SK-N-SH (cell line): Measurements from ENCODE around the gene VPS13A.

Source experiments
- CHD2 ChIP-seq: fragments of 150-350 bp; IDR thresholded peaks from 2 replicates; pipeline ENCODE4 v1.6.1; 2018; ENCODE audit warnings: low read length; ENCODE audit not compliant: partially characterized antibody
- EZH2phosphoT487 ChIP-seq: fragments of 200-600 bp; sonication (generic); IDR thresholded peaks from 2 replicates; pipeline ENCODE4 v1.6.1; 2017; ENCODE audit warnings: low read depth, mixed run types, mild to moderate bottlenecking, antibody characterized with exemption, moderate library complexity, borderline replicate concordance
- FOXJ3 ChIP-seq: sonication (generic); formaldehyde crosslinking; IDR thresholded peaks from 2 replicates; pipeline ENCODE4 v1.5.1; 2020; ENCODE audit warnings: mild to moderate bottlenecking, missing genetic modification reagents
- FOXM1 ChIP-seq: IDR thresholded peaks from 2 replicates; pipeline ENCODE4 v1.4.0; 2012; ENCODE audit warnings: low read depth, mild to moderate bottlenecking
- MXI1 ChIP-seq: IDR thresholded peaks from 2 replicates; pipeline ENCODE4 v1.6.1; 2012; ENCODE audit warnings: mild to moderate bottlenecking, low read depth, low read length, improper control_type of control experiment
- NFIC ChIP-seq: IDR thresholded peaks from 2 replicates; pipeline ENCODE4 v1.4.0; 2012; ENCODE audit warnings: borderline replicate concordance
- POLR2AphosphoS5 ChIP-seq: IDR thresholded peaks from 2 replicates; pipeline ENCODE4 v1.6.1; 2012; ENCODE audit warnings: low read depth, low read length
- REST ChIP-seq: IDR thresholded peaks from 2 replicates; pipeline ENCODE4 v1.6.1; 2012; ENCODE audit warnings: mild to moderate bottlenecking, low read depth, low read length, moderate library complexity
- SIN3A ChIP-seq: IDR thresholded peaks from 2 replicates; pipeline ENCODE4 v1.6.1; 2012; ENCODE audit warnings: low read depth, mild to moderate bottlenecking, low read length, moderate library complexity, borderline replicate concordance
- USF2 ChIP-seq: fragments of 150-350 bp; IDR thresholded peaks from 2 replicates; pipeline ENCODE4 v1.6.1; 2017; ENCODE audit warnings: antibody characterized with exemption, low read length, low read depth, borderline replicate concordance
- YY1 ChIP-seq: IDR thresholded peaks from 2 replicates; pipeline ENCODE4 v1.4.0; 2012; ENCODE audit warnings: low read depth, mild to moderate bottlenecking
- TF ChIP-seq, protein P1 (sequence below): IDR thresholded peaks from 2 replicates; pipeline ENCODE4 v1.4.0; 2012; ENCODE audit warnings: low read depth, borderline replicate concordance
- TF ChIP-seq, protein P2 (sequence below): fragments of 200-600 bp; sonication (generic); IDR thresholded peaks from 2 replicates; pipeline ENCODE4 v1.6.1; 2017; ENCODE audit warnings: antibody characterized with exemption, mild to moderate bottlenecking, moderate library complexity

GRCh38 chr9:77188242-77188641, 10.9 kb downstream of the VPS13A start:
- TF ChIP-seq, protein P1, sequence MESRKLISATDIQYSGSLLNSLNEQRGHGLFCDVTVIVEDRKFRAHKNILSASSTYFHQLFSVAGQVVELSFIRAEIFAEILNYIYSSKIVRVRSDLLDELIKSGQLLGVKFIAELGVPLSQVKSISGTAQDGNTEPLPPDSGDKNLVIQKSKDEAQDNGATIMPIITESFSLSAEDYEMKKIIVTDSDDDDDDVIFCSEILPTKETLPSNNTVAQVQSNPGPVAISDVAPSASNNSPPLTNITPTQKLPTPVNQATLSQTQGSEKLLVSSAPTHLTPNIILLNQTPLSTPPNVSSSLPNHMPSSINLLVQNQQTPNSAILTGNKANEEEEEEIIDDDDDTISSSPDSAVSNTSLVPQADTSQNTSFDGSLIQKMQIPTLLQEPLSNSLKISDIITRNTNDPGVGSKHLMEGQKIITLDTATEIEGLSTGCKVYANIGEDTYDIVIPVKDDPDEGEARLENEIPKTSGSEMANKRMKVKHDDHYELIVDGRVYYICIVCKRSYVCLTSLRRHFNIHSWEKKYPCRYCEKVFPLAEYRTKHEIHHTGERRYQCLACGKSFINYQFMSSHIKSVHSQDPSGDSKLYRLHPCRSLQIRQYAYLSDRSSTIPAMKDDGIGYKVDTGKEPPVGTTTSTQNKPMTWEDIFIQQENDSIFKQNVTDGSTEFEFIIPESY = no peak
- TF ChIP-seq, protein P2, sequence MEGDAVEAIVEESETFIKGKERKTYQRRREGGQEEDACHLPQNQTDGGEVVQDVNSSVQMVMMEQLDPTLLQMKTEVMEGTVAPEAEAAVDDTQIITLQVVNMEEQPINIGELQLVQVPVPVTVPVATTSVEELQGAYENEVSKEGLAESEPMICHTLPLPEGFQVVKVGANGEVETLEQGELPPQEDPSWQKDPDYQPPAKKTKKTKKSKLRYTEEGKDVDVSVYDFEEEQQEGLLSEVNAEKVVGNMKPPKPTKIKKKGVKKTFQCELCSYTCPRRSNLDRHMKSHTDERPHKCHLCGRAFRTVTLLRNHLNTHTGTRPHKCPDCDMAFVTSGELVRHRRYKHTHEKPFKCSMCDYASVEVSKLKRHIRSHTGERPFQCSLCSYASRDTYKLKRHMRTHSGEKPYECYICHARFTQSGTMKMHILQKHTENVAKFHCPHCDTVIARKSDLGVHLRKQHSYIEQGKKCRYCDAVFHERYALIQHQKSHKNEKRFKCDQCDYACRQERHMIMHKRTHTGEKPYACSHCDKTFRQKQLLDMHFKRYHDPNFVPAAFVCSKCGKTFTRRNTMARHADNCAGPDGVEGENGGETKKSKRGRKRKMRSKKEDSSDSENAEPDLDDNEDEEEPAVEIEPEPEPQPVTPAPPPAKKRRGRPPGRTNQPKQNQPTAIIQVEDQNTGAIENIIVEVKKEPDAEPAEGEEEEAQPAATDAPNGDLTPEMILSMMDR = no peak
- no peak for TF ChIP-seq EZH2phosphoT487
- no peak for TF ChIP-seq CHD2
- TF ChIP-seq USF2 = no peak
- TF ChIP-seq SIN3A = no peak
- no peak for TF ChIP-seq REST
- TF ChIP-seq MXI1 = no peak
- TF ChIP-seq YY1 = no peak
- no peak for TF ChIP-seq FOXM1
- TF ChIP-seq NFIC = no peak
- TF ChIP-seq FOXJ3 = no peak
- TF ChIP-seq POLR2AphosphoS5 = no peak
